ENCODE measurements around the gene CAPRIN1.

DNA sequence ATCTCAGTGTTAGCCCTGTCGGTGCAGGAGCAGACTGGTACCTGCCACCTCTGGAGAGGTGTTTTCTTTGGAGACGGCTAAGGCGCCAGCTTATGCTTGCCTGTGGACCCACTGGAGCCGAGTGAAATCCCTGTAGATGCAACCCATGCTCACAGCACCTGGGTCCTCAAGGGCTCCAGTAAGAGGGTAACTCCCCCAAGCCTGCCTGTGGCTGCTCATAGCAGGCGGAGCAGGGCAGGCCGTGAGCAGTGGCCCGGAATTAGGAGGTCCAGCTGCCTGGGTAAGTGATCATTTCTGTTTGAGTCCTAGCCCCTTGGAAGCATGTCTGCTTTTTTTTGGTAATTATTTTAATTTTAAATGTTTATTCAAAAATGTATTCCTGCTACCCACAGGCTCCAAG lies 97.7 kb downstream of the CAPRIN1 start:
- TF ChIP-seq, protein P1, sequence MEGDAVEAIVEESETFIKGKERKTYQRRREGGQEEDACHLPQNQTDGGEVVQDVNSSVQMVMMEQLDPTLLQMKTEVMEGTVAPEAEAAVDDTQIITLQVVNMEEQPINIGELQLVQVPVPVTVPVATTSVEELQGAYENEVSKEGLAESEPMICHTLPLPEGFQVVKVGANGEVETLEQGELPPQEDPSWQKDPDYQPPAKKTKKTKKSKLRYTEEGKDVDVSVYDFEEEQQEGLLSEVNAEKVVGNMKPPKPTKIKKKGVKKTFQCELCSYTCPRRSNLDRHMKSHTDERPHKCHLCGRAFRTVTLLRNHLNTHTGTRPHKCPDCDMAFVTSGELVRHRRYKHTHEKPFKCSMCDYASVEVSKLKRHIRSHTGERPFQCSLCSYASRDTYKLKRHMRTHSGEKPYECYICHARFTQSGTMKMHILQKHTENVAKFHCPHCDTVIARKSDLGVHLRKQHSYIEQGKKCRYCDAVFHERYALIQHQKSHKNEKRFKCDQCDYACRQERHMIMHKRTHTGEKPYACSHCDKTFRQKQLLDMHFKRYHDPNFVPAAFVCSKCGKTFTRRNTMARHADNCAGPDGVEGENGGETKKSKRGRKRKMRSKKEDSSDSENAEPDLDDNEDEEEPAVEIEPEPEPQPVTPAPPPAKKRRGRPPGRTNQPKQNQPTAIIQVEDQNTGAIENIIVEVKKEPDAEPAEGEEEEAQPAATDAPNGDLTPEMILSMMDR (IDR thresholded peaks at IDR 0.05; ENCODE audit: insufficient read depth, low read length, poor library complexity, severe bottlenecking), result no peak
- no peak for TF ChIP-seq EZH2phosphoT487 (conservative IDR thresholded peaks at IDR 0.05; ENCODE audit: low read length)
